ENCODE measurements around the gene IKZF3. TPM values are rescaled to one million over a fixed set of nuclear protein-coding genes. Genes with fewer than 3 reads are reported as not detected.

Gene IKZF3
- polyA plus RNA-seq, 1 of the 3 experiments (the other 2 are of a cell fraction), result not detected

- TF ChIP-seq MEF2A (IDR thresholded peaks at IDR 0.05; ENCODE audit: borderline replicate concordance, low read depth), result no peak
Observed at GRCh38 chr17:39769974-39770587, 94.0 kb downstream of the IKZF3 start (continued).

- ChIA-PET CTCF (no interaction called here), POLR2A (no interaction called here)
- no peak for TF ChIP-seq CTCF (IDR thresholded peaks at IDR 0.05)
- TF ChIP-seq MAX (IDR thresholded peaks at IDR 0.05; ENCODE audit: low read depth), result no peak
- no peak for TF ChIP-seq RCOR1 (IDR thresholded peaks at IDR 0.05; ENCODE audit: low read length)
- no peak for TF ChIP-seq SIN3A (IDR thresholded peaks at IDR 0.05; ENCODE audit: borderline replicate concordance, low read depth, low read length)
- no peak for TF ChIP-seq EZH2phosphoT487 (IDR thresholded peaks at IDR 0.05; ENCODE audit: borderline replicate concordance, low read depth)
- no peak for TF ChIP-seq CHD2 (IDR thresholded peaks at IDR 0.05; ENCODE audit: low read length, partially characterized antibody)
- TF ChIP-seq RFX5 (IDR thresholded peaks at IDR 0.05; ENCODE audit: low read length), result no peak
- no peak for TF ChIP-seq YY1 (IDR thresholded peaks at IDR 0.05; ENCODE audit: low read depth)
- TF ChIP-seq RXRA (IDR thresholded peaks at IDR 0.05; ENCODE audit: borderline replicate concordance, low read depth), result no peak
- no peak for TF ChIP-seq MXI1 (IDR thresholded peaks at IDR 0.05; ENCODE audit: low read depth, low read length)
- TF ChIP-seq SMC3 (IDR thresholded peaks at IDR 0.05; ENCODE audit: low read depth, low read length), result no peak
- TF ChIP-seq NFIC (IDR thresholded peaks at IDR 0.05; ENCODE audit: borderline replicate concordance), result no peak
- TF ChIP-seq PBX3 (IDR thresholded peaks at IDR 0.05), result no peak
- no peak for TF ChIP-seq MEF2A (IDR thresholded peaks at IDR 0.05; ENCODE audit: borderline replicate concordance, low read depth)
- TF ChIP-seq NRF1 (IDR thresholded peaks at IDR 0.05; ENCODE audit: low read depth, low read length), result no peak
- TF ChIP-seq IRF3 (IDR thresholded peaks at IDR 0.05; ENCODE audit: low read depth, low read length), result no peak
- H3K4me3 ChIP-seq (ENCODE audit: low read depth in 2 of 2, low read length in 1 of 2), result no peak overlapping the region
- no peaks in the 10 kb centered on the region for H3K36me3 ChIP-seq (replicated peaks in 1 of 2; ENCODE audit: control insufficient read depth in 1 of 2, insufficient read depth in 2 of 2, low read length in 1 of 2)
- no peaks in the 10 kb centered on the region for H3K9me2 ChIP-seq
- H4K20me1 ChIP-seq (ENCODE audit: insufficient read depth), result no peaks in the 10 kb centered on the region
- peaks cover 87% of the 10 kb centered on the region for H3K27me3 ChIP-seq (ENCODE audit: insufficient read depth)
- H3K27ac ChIP-seq (ENCODE audit: low read depth in 2 of 2, low read length in 1 of 2), result no peak overlapping the region
- no peaks in the 10 kb centered on the region for H3K79me2 ChIP-seq (ENCODE audit: insufficient read depth)
- H3K4me2 ChIP-seq, result no peak overlapping the region
- H3K4me1 ChIP-seq (ENCODE audit: control insufficient read depth in 1 of 2, insufficient read depth in 2 of 2, low read depth in 1 of 2, low read length in 1 of 2), result no peaks in the 10 kb centered on the region
- no peaks in the 10 kb centered on the region for H3K9me3 ChIP-seq
- no peak overlapping the region for H2AFZ ChIP-seq (ENCODE audit: low read depth)
- 11% methylated on average over 3 of the region's 3 CpGs for WGBS (ENCODE audit: low lambda C conversion rate)
- DNase-seq, result no peak
- no peak overlapping the region for H3K9ac ChIP-seq
- H3F3A ChIP-seq (replicated peaks; ENCODE audit: insufficient read depth), result no peaks in the 10 kb centered on the region
Observed at GRCh38 chr17:39767147-39767546, 97.0 kb downstream of the IKZF3 start.

All from SK-N-SH (cell line).